Measurements from ENCODE around the gene EXOC4.

DNA sequence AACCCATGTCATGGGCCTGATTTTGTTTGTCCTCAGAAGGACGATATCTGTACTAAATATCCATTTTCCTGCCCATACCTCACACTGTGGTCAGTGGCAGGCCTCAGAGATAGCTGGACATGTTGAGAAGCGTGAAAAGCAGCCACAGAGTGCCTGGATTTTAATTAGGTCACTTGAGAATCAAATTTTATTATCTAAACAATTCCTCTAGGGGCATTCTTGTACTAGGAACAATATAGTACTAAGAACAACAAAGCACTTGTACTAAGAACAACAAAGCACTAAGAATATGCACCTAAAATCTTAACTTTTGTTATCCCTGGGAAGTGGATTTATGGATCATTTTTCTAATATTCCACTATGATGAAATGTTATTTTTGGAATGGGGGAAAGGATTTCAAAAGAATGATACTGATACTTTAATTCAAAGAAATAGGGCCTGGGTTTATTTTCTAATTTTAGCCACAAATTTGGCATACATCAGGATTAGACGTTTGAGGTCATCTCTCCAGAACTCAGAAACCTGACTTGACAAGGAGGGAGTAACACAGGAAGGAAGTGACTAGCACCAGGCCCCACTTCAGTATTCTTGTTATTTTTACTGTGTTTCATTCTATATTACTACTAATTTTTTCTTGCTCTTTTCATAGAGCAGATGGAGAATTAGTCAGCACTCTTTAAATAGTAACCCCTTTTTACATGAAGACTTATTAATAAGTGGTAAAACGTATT lies 112.2 kb downstream of the EXOC4 start:
- TF ChIP-seq, protein P1, sequence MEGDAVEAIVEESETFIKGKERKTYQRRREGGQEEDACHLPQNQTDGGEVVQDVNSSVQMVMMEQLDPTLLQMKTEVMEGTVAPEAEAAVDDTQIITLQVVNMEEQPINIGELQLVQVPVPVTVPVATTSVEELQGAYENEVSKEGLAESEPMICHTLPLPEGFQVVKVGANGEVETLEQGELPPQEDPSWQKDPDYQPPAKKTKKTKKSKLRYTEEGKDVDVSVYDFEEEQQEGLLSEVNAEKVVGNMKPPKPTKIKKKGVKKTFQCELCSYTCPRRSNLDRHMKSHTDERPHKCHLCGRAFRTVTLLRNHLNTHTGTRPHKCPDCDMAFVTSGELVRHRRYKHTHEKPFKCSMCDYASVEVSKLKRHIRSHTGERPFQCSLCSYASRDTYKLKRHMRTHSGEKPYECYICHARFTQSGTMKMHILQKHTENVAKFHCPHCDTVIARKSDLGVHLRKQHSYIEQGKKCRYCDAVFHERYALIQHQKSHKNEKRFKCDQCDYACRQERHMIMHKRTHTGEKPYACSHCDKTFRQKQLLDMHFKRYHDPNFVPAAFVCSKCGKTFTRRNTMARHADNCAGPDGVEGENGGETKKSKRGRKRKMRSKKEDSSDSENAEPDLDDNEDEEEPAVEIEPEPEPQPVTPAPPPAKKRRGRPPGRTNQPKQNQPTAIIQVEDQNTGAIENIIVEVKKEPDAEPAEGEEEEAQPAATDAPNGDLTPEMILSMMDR (IDR thresholded peaks at IDR 0.05): no peak
- TF ChIP-seq POLR2AphosphoS5 (IDR thresholded peaks at IDR 0.05): no peak

Measured in transverse colon (tissue), 4 donors.